NOMO-1 (cell line): ENCODE data around the gene AP4E1.
"Not testable (repeated sequence)": the region's sequence is repeated elsewhere in the genome, so short reads cannot be mapped to it uniquely, and the experiment has no call there.

Experiments used
- DNase-seq, 2 experiments: peaks; one replicate each; lab custom pipeline; 2025; ENCODE audit not compliant: unreplicated experiment in 2 of 2; lab: John Stamatoyannopoulos, UW

AP4E1 gene

DNA sequence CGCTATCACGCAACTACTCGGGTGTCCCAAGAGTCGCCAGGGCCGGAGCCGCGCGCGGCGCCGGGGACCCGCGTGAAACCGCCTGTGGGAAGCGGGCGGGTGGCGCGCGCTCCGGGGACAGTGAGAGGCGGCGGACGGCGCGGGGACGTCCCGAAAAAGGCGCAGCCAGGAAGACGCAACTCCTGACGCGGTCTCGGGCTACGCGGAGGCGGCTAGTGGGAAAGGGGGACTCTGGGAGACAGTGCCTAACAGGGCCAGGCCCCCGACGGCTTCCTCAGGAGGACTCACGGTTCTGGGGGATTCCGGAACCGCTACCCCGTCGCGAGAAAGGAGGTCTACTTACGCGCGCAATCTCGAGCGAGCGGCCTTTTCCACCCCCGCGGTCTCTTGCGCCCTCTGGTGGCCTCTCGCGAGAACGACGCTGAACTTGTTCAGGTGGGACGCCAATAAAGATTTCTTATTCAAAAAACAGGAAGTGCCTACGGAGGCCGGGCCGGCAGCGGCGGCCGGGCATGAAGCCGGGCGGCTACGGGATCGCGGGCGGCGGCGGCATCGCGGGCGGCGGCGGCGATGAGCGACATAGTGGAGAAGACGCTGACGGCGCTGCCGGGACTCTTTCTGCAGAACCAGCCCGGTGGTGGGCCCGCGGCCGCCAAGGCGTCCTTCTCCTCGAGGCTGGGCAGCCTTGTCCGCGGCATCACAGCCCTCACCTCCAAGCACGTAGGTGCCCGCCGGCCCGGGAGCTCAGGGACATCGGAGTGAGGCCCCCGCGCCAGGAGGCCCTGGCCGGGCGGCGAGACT is at the start of gene AP4E1:
AP4E1 (plus strand) TSS at position 475 of the 801 bp plus-strand sequence; CDS start at position 571, 96 bp downstream.
- peak; percentile 93 to 97 for DNase-seq

DNA sequence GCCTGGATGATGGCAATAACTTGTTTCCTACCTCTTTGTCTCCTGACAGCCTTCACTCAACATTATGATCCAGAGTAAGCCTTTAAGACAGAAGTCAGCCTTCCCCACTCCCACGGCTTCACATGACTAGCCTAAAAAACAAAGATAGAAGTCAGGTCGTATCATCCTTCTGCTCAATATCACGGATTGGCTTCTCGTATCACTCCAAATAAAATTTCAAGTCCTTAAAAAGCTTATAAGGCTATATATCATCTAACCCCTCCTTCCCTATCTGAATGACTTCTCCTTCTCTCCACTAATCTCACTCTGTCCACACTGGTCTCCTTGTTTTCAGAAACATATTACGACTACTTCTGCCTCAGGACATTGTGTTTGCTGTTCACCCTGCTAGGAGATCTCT is 47.7 kb upstream of the AP4E1 start:
- no peak for DNase-seq

GRCh38 chr15:50862553-50862952 is 45.9 kb upstream of the AP4E1 start:
- no peak for DNase-seq

- no peak for DNase-seq
Observed at GRCh38 chr15:50864873-50865272, 43.6 kb upstream of the AP4E1 start.

- DNase-seq = no peak
Observed at GRCh38 chr15:50865515-50866353, 42.7 kb upstream of the AP4E1 start.

DNA sequence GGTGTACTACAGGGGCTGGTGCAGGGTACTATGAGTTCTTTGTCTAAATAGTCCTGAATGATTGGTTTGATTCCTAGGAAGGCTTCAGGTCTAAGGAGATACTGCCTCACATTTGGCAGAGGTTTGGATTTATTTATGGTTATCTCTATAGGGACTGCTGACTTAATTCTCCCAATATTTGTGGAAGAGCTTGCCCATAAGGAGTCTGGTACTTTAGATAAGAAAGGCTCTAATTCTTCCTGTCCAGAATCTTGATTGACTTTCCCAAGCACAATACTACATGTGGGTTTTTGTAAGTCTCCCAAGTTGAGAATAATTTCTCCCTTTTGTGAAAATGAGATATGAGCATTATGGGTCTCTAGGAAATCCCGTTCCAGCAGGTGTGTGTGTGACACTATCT is 36.7 kb upstream of the AP4E1 start:
- no peak for DNase-seq

DNA sequence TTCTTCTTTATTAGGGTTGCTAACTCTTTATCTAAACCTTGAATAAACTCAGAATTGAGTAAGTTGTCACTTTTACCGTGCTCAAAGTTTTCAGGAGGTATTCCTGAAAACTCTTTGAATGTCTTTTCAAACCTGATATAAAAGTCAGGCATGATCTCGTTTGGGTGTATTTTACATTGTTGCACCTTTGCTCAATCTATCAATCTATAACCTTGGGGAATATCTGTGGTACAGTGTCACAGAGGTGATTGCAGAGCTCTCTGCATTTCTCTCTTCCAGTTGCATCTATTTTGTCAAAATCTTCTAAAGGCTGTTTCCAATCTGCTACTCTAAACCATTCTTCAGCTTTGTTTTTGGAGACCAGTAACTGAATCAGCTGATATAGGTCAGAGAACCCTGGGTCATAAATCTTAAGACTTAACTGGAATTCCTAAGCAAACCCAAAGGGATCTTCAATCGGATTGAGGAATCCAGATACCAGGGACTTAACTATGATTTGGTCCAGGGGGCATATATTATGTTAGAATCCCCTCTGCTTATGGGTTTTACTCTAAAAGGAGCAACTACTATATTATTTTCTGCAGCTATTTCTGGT is 35.6 kb upstream of the AP4E1 start:
- DNase-seq = no peak

- peak; percentile 30 to 75 for DNase-seq
Observed at GRCh38 chr15:50873935-50874361, 34.5 kb upstream of the AP4E1 start.

DNA sequence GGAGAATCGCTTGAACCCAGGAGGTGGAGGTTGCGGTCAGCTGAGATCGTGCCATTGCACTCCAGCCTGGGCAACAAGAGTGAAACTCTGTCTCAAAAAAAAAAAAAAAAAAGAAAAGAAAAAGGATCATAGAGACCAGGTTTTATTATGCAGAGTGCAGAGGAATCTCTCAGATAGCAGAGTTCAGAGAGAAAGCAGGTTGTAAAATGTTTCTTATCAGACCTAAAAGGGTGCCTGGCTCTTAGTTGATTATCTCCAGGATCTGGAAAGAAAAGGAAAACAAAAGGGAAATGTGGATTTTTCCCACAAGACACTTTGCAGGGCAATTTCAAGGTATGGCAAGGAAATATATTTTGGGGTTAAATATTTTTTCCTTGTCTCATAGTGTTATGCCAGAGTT is 33.2 kb upstream of the AP4E1 start:
- DNase-seq = not testable (repeated sequence)

DNA sequence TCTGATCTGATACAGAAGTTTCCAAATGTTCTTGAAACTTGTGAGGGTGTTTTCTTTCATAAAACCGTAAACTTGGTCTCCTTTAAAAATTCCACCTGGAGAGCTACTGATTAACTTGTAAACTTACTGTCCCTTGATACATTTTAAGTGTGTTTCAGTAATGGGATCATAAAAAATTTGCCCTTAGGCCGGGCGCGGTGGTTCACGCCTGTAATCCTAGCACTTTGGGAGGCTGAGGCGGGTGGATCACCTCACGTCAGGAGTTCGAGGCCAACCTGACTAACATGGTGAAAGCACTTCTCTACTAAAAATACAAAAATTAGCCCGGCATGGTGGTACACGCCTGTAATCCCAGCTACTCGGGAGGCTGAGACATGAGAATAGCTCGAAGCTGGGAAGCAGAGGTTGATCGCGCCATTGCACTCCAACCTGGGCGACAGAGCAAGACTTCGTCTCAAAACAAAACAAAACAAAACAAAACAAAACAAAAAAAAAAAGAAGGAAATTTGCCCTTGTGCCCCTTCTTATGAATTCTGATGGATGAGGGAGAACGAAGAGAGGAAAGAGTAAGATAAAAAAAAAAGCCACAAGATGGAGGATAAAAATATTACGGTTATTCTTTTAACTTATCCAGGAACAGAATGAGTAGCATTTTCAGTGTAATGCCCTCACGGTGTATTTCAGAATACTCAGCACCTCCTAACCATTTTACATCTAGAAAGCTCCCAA is 32.1 kb upstream of the AP4E1 start:
- no peak for DNase-seq

DNA sequence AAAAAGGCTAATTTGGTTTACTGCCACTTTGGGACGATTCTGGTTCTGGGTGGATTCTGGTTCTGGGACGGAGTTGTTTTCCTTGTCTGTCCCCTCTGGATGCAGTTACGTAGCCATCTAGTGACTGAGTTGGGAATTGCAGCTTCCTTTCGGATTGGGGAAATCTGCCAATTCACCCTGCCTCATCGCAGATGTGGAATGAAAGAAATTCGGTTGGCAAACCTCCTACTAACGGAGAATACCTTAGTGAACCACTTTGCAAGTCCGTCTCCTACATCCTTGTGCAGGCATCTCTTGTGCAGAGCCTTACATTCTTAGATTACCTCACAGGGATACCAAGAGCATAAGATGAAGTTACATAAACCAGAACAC is 31.5 kb upstream of the AP4E1 start:
- DNase-seq = peak; percentile 56 to 71

- peak in 1 of 2 experiments; percentile 20 for DNase-seq
Observed at GRCh38 chr15:50879016-50879617, 29.4 kb upstream of the AP4E1 start.

GRCh38 chr15:50880206-50880605 is 28.3 kb upstream of the AP4E1 start:
- no peak for DNase-seq

- peak; percentile 70 to 76 for DNase-seq
Observed at GRCh38 chr15:50880651-50881114, 27.8 kb upstream of the AP4E1 start.

DNA sequence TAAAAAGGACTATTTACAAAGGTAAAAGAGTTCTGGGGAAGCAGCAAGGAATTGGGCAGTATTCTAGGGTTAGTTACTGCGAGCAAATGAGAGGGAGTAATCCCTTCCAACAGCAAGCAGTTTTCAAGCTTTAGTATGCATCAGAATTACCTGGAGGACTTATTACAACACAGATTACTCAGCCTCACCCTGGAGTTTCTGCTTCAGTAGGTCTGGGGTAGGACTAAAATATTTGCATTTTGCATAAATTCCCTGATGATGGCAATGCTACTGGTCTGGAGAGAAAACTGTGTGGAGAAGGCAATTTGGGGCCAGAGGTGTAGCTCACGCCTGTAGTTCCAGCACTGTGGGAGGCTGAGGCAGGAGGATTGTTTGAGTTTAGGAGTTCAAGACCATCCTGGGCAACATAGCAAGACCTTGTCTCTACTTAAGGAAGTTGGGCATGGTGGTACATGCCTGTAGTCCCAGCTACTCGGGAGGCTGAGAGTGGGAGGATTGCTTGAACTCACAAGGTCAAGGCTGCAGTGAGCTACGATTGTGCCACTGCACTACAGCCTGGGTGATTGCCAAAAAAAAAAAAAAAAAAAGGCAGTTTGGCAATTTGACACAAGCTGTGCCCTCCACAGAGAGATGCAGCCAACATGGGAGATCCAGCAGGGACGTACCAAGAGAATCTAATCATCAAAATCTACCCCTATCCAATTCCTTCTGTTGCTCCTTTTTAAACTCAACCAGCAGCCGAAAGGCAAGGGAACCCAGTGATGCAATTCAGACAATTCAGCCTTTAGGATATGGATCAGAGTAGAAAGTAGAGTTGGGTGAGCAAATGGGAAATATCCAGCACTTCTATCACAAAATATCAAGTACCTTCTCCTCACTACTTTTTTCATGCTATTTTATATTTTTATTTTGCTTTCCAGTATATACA is 27.1 kb upstream of the AP4E1 start:
- DNase-seq = no peak

DNA sequence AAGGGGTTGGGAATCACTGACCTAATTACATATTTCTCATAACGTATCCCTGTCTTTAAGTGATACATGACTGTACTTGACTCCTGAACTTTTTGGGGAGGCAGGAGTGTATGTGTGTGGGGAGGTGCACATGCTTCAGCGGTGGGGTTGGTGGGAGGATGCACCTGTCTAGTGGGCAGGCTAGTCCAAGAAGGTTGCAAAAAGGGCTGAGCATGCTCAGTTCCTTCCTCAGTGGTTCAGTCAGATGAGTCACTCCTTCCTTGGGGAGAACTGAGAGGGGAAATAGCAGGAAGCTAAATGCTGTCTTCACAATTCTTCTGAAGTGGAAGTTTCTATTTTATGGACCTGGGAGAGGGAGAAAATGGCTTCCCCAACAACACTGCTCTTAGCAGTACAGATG is 24.6 kb upstream of the AP4E1 start:
- DNase-seq = peak in 1 of 2 experiments; percentile 37

- DNase-seq = no peak
Observed at GRCh38 chr15:50884540-50884939, 23.9 kb upstream of the AP4E1 start.

DNA sequence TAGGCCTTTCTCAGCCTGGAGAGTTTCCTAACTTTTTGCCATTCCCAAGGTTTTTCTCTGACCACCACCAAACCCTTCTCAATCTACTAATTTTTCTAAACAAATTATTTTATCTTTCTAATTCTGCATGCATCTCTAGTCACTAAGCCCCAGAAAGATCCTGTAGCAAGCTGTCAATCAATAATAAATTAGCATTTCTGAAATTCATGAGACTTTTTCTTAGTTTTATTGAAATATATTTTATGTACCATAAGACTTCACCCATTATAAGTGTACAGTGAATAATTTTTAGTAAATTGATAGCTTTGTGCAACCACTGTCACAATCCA is 22.4 kb upstream of the AP4E1 start:
- no peak for DNase-seq

DNA sequence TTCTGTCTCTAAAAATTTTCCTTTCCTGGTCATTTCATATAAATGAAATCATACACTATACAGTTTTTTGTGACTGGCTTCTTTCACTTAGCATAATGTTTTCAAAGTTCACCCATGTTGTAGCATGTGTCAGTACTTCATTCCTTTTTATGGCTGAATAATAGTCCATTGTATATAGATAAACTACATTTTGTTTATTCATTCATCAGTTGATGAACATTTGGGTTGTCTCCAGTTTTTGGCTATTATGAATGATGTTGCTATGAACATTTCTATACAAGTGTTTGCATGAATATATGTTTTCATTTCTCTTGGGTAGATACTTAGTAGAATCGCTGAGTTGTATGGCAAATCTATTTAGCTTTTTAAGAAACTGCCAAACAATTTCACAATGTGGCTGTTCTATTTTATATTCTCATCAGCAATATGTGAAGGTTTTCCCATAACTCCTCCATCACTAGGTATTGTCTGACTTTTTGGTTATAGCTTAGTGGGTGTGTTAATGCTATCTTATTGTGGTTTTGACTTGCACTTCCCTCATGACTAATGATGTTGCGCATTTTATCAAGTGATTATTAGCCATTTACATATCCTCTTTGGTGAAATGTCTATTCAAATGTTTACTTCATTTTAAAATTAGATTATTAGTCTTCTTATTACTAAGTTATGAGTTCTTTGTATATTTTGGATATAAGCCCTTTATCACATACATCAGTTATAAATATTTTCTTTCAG is 21.7 kb upstream of the AP4E1 start:
- DNase-seq = no peak
